ENCODE data around the gene HOXD10. TPM values are rescaled to one million over a fixed set of nuclear protein-coding genes. Genes with fewer than 3 reads are reported as not detected.
A peak's percentile ranks its signal among the peaks of the same experiment; 100 is the strongest.

The HOXD10 gene
- total and polyA plus RNA-seq, 2 of the 13 experiments (the other 11 are each of a cell fraction or from before 2014, with no cell fraction given) = not detected

- TF ChIP-seq ZHX1 (CRISPR knock-in tag; IDR thresholded peaks at IDR 0.05; ENCODE audit: low read depth) (no peak), NFYB (CRISPR knock-in tag; IDR thresholded peaks at IDR 0.05) (no peak), ZNF775 (CRISPR knock-in tag; IDR thresholded peaks at IDR 0.05; ENCODE audit: borderline replicate concordance) (no peak), SMC3 (IDR thresholded peaks at IDR 0.05; ENCODE audit: low read length) (peak; percentile 14; the same call in 1 of the 2 replicates), KAT7 (CRISPR knock-in tag; IDR thresholded peaks at IDR 0.05; ENCODE audit: borderline replicate concordance) (no peak), TMF1 (CRISPR knock-in tag; IDR thresholded peaks at IDR 0.05; ENCODE audit: low read depth) (no peak), ZNF329 (CRISPR knock-in tag; IDR thresholded peaks at IDR 0.05; ENCODE audit: low read depth) (no peak), ZBTB37 (CRISPR knock-in tag; IDR thresholded peaks at IDR 0.05) (no peak), FOSL2 (CRISPR knock-in tag; IDR thresholded peaks at IDR 0.05) (no peak), IKZF5 (CRISPR knock-in tag; IDR thresholded peaks at IDR 0.05) (no peak), ATF2 (CRISPR knock-in tag; IDR thresholded peaks at IDR 0.05) (no peak), HNRNPUL1 (IDR thresholded peaks at IDR 0.05; ENCODE audit: low read depth, low read length) (no peak), TCF7L2 (IDR thresholded peaks at IDR 0.05; ENCODE audit: low read depth, low read length) (no peak), DMTF1 (CRISPR knock-in tag; IDR thresholded peaks at IDR 0.05) (no peak), BCL3 (CRISPR knock-in tag; IDR thresholded peaks at IDR 0.05) (no peak), GTF2F1 (IDR thresholded peaks at IDR 0.05; ENCODE audit: low read length) (no peak), HNRNPLL (IDR thresholded peaks at IDR 0.05; ENCODE audit: low read depth, low read length, poor library complexity, severe bottlenecking) (no peak), TBL1XR1 (IDR thresholded peaks at IDR 0.05; ENCODE audit: borderline replicate concordance, low read length, partially characterized antibody) (no peak), ZNF747 (CRISPR knock-in tag; IDR thresholded peaks at IDR 0.05; ENCODE audit: borderline replicate concordance) (no peak)
These were observed 21.3 kb downstream of the HOXD10 start (continued) for GRCh38 chr2:176137906-176138305.

Measured in HepG2 (cell line).